ENCODE measurements around the gene PDE7B. TPM values are rescaled to one million over a fixed set of nuclear protein-coding genes. Genes with fewer than 3 reads are reported as not detected.

PDE7B gene
- polyA plus RNA-seq, 1 donor, result 1.3 TPM

DNA sequence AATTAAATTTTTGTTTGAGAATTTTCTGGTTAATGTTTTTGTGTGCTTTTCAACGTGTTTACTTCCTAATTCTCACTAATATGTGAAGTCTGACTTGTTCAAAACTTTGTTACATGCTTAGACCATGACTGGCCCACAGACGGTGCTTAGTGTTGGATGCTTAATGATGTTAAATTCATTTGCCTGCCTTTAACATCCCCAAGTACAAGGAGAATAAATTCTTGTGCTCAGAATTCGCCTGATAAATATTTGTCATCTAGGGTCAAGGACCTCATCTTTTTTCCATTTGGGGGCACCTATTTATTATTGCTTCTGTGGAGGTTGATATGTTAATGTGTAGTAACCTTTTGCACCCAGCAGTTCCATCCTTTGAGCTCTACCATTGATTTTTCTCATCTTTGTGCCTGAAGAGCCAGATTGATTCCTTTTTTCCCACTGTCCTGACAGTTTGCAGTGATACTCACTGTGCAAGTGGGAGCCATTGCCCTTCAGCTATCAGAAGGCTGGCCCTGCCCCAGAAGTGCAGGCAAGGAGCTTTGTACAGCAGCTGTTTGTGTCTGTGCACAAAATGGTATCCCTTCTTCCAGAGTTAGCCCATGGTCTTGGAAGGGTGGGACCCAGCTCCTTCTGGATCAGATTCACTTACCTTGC lies 170.8 kb downstream of the PDE7B start:
- WGBS (ENCODE audit: insufficient coverage, low lambda C conversion rate), result 43% methylated on average over 1 of the region's 3 CpGs

GRCh38 chr6:136024711-136025110 lies 173.2 kb downstream of the PDE7B start:
- Histone ChIP-seq H3K9me3 (ENCODE audit: control insufficient read depth, low read depth, low read length) (no peaks in the 10 kb centered on the region), H3K27me3 (ENCODE audit: control insufficient read depth, insufficient read depth, low read length) (no peaks in the 10 kb centered on the region), H3K27ac (ENCODE audit: low read length) (no peak overlapping the region), H3K36me3 (ENCODE audit: control insufficient read depth, insufficient read depth, low read length) (no peaks in the 10 kb centered on the region), H3K4me3 (ENCODE audit: low read length) (no peak overlapping the region), H3K4me1 (ENCODE audit: control insufficient read depth, insufficient read depth, low read length) (no peaks in the 10 kb centered on the region)
- DNase-seq, result no peak
- WGBS (ENCODE audit: insufficient coverage, low lambda C conversion rate), result 93% methylated on average over 3 of the region's 4 CpGs

More for the DNA sequence above, 170.8 kb downstream of the PDE7B start:
- Histone ChIP-seq H3K36me3 (ENCODE audit: control insufficient read depth, insufficient read depth, low read length) (no peaks in the 10 kb centered on the region), H3K27me3 (ENCODE audit: control insufficient read depth, insufficient read depth, low read length) (no peaks in the 10 kb centered on the region), H3K4me3 (ENCODE audit: low read length) (no peak overlapping the region), H3K4me1 (ENCODE audit: control insufficient read depth, insufficient read depth, low read length) (no peaks in the 10 kb centered on the region), H3K27ac (ENCODE audit: low read length) (no peak overlapping the region), H3K9me3 (ENCODE audit: control insufficient read depth, low read depth, low read length) (no peaks in the 10 kb centered on the region)
- no peak for DNase-seq

- Histone ChIP-seq H3K4me1 (ENCODE audit: control insufficient read depth, insufficient read depth, low read length) (no peaks in the 10 kb centered on the region), H3K4me3 (ENCODE audit: low read length) (no peak overlapping the region), H3K27me3 (ENCODE audit: control insufficient read depth, insufficient read depth, low read length) (no peaks in the 10 kb centered on the region), H3K9me3 (ENCODE audit: control insufficient read depth, low read depth, low read length) (no peaks in the 10 kb centered on the region), H3K27ac (ENCODE audit: low read length) (no peak overlapping the region), H3K36me3 (ENCODE audit: control insufficient read depth, insufficient read depth, low read length) (no peaks in the 10 kb centered on the region)
- DNase-seq, result no peak
- WGBS (ENCODE audit: insufficient coverage, low lambda C conversion rate), result no CpG with 5 or more reads among the region's 2 CpGs
Measured at GRCh38 chr6:136025736-136026135, 174.2 kb downstream of the PDE7B start.

DNA sequence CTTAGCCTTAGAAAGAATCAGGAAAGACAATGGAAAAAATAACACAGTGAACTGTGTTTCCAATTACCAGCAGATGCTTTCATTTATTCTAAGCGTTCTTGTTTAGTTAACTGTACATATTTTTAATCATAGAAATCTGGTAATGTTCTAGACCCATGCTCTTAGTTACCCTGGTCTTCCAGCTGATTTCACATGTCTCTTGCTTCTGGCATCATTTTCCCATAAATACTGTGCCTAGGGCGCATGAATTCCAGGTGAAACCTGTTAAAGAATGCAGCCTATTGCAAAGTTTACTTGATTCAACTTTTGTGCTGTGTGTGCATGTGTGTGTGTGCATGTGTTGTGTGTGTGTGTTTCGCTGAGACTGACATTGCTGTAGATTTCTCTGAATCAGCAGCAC lies 178.6 kb downstream of the PDE7B start:
- 91% methylated on average over 1 of the region's 3 CpGs for WGBS (ENCODE audit: insufficient coverage, low lambda C conversion rate)
- no peaks in the 10 kb centered on the region for H3K9me3 ChIP-seq (ENCODE audit: control insufficient read depth, low read depth, low read length)
- H3K4me3 ChIP-seq (ENCODE audit: low read length), result no peak overlapping the region
- H3K27me3 ChIP-seq (ENCODE audit: control insufficient read depth, insufficient read depth, low read length), result no peaks in the 10 kb centered on the region
- no peaks in the 10 kb centered on the region for H3K4me1 ChIP-seq (ENCODE audit: control insufficient read depth, insufficient read depth, low read length)
- no peaks in the 10 kb centered on the region for H3K36me3 ChIP-seq (ENCODE audit: control insufficient read depth, insufficient read depth, low read length)
- no peak overlapping the region for H3K27ac ChIP-seq (ENCODE audit: low read length)
- DNase-seq, result no peak

GRCh38 chr6:136031982-136032381 lies 180.5 kb downstream of the PDE7B start:
- no peak for DNase-seq
- Histone ChIP-seq H3K9me3 (ENCODE audit: control insufficient read depth, low read depth, low read length) (no peaks in the 10 kb centered on the region), H3K4me3 (ENCODE audit: low read length) (no peak overlapping the region), H3K36me3 (ENCODE audit: control insufficient read depth, insufficient read depth, low read length) (no peaks in the 10 kb centered on the region), H3K4me1 (ENCODE audit: control insufficient read depth, insufficient read depth, low read length) (no peaks in the 10 kb centered on the region), H3K27me3 (ENCODE audit: control insufficient read depth, insufficient read depth, low read length) (no peaks in the 10 kb centered on the region), H3K27ac (ENCODE audit: low read length) (no peak overlapping the region)

GRCh38 chr6:136033416-136033815 lies 181.9 kb downstream of the PDE7B start:
- H3K27ac ChIP-seq (ENCODE audit: low read length), result no peak overlapping the region
- peaks cover 6% of the 10 kb centered on the region for H3K4me1 ChIP-seq (ENCODE audit: control insufficient read depth, insufficient read depth, low read length)
- no peaks in the 10 kb centered on the region for H3K36me3 ChIP-seq (ENCODE audit: control insufficient read depth, insufficient read depth, low read length)
- H3K4me3 ChIP-seq (ENCODE audit: low read length), result no peak overlapping the region
- 100% methylated on average over 1 of the region's 4 CpGs for WGBS (ENCODE audit: insufficient coverage, low lambda C conversion rate)
- H3K9me3 ChIP-seq (ENCODE audit: control insufficient read depth, low read depth, low read length), result no peaks in the 10 kb centered on the region
- no peaks in the 10 kb centered on the region for H3K27me3 ChIP-seq (ENCODE audit: control insufficient read depth, insufficient read depth, low read length)
- no peak for DNase-seq

- no peak for DNase-seq
- Histone ChIP-seq H3K27ac (ENCODE audit: low read length) (no peak overlapping the region), H3K27me3 (ENCODE audit: control insufficient read depth, insufficient read depth, low read length) (no peaks in the 10 kb centered on the region), H3K4me1 (ENCODE audit: control insufficient read depth, insufficient read depth, low read length) (peaks cover 6% of the 10 kb centered on the region), H3K4me3 (ENCODE audit: low read length) (no peak overlapping the region), H3K9me3 (ENCODE audit: control insufficient read depth, low read depth, low read length) (no peaks in the 10 kb centered on the region), H3K36me3 (ENCODE audit: control insufficient read depth, insufficient read depth, low read length) (no peaks in the 10 kb centered on the region)
- WGBS (ENCODE audit: insufficient coverage, low lambda C conversion rate), result no CpG with 5 or more reads among the region's 2 CpGs
Measured at GRCh38 chr6:136034422-136034821, 182.9 kb downstream of the PDE7B start.

DNA sequence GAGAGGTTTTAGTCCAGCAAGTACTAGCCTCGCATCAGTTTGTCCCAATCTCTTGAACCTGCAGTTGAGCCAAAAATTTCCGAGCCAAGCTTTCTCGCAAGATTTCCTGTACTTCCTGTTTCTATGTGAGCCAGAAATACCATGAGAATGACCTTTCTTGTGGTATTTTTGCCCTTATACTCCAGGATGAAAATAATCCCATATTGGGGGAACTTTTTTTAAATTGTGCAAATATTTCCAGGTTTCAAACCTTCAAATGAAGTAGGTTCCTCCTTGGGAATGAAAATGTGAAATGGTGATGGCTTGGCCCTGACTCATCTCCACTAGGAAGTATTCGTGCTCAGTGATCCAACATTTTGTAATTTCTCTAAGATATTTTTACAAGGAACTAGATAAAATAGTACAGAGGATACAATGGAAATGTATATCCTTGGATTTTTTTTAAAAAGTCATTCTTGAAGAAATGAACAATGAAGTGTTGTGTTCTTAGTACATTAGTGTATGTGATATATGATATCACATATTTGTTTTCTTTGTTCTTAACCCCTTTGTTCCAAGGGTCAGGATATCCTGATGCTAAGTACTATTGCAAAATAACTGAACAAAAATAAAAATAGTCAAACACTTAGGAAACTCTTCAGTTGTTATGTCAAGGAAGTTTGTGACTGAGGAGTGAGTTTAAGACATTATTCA lies 184.0 kb downstream of the PDE7B start:
- no peak for DNase-seq
- H3K4me3 ChIP-seq (ENCODE audit: low read length), result no peak overlapping the region
- H3K36me3 ChIP-seq (ENCODE audit: control insufficient read depth, insufficient read depth, low read length), result no peaks in the 10 kb centered on the region
- H3K9me3 ChIP-seq (ENCODE audit: control insufficient read depth, low read depth, low read length), result no peaks in the 10 kb centered on the region
- no peaks in the 10 kb centered on the region for H3K27me3 ChIP-seq (ENCODE audit: control insufficient read depth, insufficient read depth, low read length)
- H3K4me1 ChIP-seq (ENCODE audit: control insufficient read depth, insufficient read depth, low read length), result peaks cover 6% of the 10 kb centered on the region
- H3K27ac ChIP-seq (ENCODE audit: low read length), result no peak overlapping the region
- 80% methylated on average over 2 of the region's 4 CpGs for WGBS (ENCODE audit: insufficient coverage, low lambda C conversion rate)

DNA sequence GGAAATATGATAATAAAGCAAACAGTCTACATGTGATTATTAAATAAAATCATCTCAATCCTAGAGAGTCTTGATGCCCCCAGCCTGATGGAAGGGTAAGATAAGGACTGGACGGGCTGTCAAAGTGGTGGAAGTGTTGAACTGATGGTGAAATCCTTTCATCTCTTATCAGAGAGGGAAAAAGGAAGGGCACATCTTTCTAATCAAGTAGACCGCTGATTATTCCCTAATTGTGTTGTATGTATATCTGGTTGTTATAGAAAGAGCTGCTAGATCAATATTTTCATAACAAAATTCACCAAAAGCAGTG lies 184.5 kb downstream of the PDE7B start:
- Histone ChIP-seq H3K9me3 (ENCODE audit: control insufficient read depth, low read depth, low read length) (no peaks in the 10 kb centered on the region), H3K4me3 (ENCODE audit: low read length) (no peak overlapping the region), H3K27ac (ENCODE audit: low read length) (no peak overlapping the region), H3K27me3 (ENCODE audit: control insufficient read depth, insufficient read depth, low read length) (no peaks in the 10 kb centered on the region), H3K4me1 (ENCODE audit: control insufficient read depth, insufficient read depth, low read length) (peaks cover 6% of the 10 kb centered on the region), H3K36me3 (ENCODE audit: control insufficient read depth, insufficient read depth, low read length) (no peaks in the 10 kb centered on the region)
- no CpG with 5 or more reads among the region's 2 CpGs for WGBS (ENCODE audit: insufficient coverage, low lambda C conversion rate)
- no peak for DNase-seq

DNA sequence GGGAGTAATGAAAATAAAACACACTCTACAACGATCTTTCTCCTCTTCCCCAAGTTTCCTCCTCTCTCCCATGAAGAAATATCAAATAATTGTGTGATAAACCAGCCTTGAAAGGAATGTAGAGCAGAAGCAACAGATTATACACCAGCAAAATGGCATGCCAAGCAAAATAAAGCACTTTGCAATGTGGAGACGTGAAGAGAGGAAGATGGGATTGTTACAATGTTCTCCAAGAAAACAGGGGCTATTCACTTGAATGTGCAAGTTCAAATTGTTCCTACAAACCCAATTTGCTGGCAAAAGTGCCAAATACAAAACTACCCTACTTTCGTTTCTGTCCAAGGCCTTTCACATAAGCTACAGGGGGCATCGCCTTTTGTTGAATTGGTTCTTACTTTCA lies 185.1 kb downstream of the PDE7B start:
- H3K9me3 ChIP-seq (ENCODE audit: control insufficient read depth, low read depth, low read length), result no peaks in the 10 kb centered on the region
- no peak for DNase-seq
- peaks cover 6% of the 10 kb centered on the region for H3K4me1 ChIP-seq (ENCODE audit: control insufficient read depth, insufficient read depth, low read length)
- no peak overlapping the region for H3K27ac ChIP-seq (ENCODE audit: low read length)
- WGBS (ENCODE audit: insufficient coverage, low lambda C conversion rate), result no CpG with 5 or more reads among the region's 4 CpGs
- no peak overlapping the region for H3K4me3 ChIP-seq (ENCODE audit: low read length)
- H3K27me3 ChIP-seq (ENCODE audit: control insufficient read depth, insufficient read depth, low read length), result no peaks in the 10 kb centered on the region
- no peaks in the 10 kb centered on the region for H3K36me3 ChIP-seq (ENCODE audit: control insufficient read depth, insufficient read depth, low read length)

DNA sequence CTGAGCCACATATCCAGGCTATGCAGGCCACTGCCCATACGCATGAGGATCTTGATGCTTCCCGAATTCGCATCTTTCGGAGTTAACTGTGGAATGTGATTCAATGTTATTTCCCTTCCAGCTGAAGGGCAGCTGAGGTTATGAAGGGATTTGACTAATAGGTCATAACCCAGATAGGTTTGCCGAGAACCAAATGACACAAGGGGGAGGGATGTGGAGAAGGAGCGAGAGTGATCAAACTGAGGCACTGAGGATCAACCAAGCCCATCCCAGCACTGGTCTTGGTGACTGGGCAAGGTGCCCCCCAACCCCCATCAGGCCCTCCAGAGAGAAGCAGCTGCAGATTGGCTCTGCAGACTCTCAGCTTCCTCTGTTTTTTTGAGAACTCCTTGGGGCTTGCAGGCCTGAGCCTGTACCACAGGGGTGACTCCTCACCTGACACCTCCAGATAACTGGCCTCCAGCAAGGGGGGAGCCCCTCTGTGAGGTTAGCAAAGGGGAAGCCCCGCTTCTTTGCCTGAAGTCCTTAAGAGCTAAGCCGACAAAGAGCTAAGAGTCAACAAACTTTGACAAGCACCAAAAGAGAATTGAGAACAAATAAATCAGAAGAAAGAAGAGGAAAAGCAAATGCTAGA lies 185.9 kb downstream of the PDE7B start:
- Histone ChIP-seq H3K4me1 (ENCODE audit: control insufficient read depth, insufficient read depth, low read length) (peaks cover 6% of the 10 kb centered on the region), H3K27me3 (ENCODE audit: control insufficient read depth, insufficient read depth, low read length) (no peaks in the 10 kb centered on the region), H3K9me3 (ENCODE audit: control insufficient read depth, low read depth, low read length) (no peaks in the 10 kb centered on the region), H3K4me3 (ENCODE audit: low read length) (no peak overlapping the region), H3K27ac (ENCODE audit: low read length) (no peak overlapping the region), H3K36me3 (ENCODE audit: control insufficient read depth, insufficient read depth, low read length) (no peaks in the 10 kb centered on the region)
- no CpG with 5 or more reads among the region's 8 CpGs for WGBS (ENCODE audit: insufficient coverage, low lambda C conversion rate)
- peak in 1 of 2 donors; percentile 3 for DNase-seq
